Rectal smooth muscle tissue (tissue), 1 donor: Measurements from ENCODE around the gene TUG1.

Experiments used
- H3K27ac ChIP-seq: one replicate; pipeline ENCODE4 v1.7.0; 2013; ENCODE audit warnings: low read depth, low read length, inconsistent platforms
- H3K27me3 ChIP-seq: one replicate; pipeline ENCODE4 v1.7.0; 2013; ENCODE audit warnings: low read length; ENCODE audit not compliant: control insufficient read depth, insufficient read depth
- H3K36me3 ChIP-seq: one replicate; pipeline ENCODE4 v1.7.0; 2013; ENCODE audit warnings: low read length; ENCODE audit not compliant: control insufficient read depth, insufficient read depth
- H3K4me1 ChIP-seq: one replicate; pipeline ENCODE4 v1.7.0; 2013; ENCODE audit warnings: low read length; ENCODE audit not compliant: control insufficient read depth, insufficient read depth
- H3K4me3 ChIP-seq: one replicate; pipeline ENCODE4 v1.7.0; 2013; ENCODE audit warnings: low read length
- H3K9ac ChIP-seq: one replicate; pipeline ENCODE4 v1.7.0; 2013; ENCODE audit warnings: low read length

Gene TUG1

GRCh38 chr22:30985561-30986208 lies 16.6 kb downstream of the TUG1 start:
- H3K27me3 ChIP-seq = no peaks in the 10 kb centered on the region
- no peak overlapping the region for H3K27ac ChIP-seq
- H3K9ac ChIP-seq = no peak overlapping the region
- no peaks in the 10 kb centered on the region for H3K4me1 ChIP-seq
- H3K4me3 ChIP-seq = no peak overlapping the region
- no peaks in the 10 kb centered on the region for H3K36me3 ChIP-seq

GRCh38 chr22:30989474-30989873 lies 20.4 kb downstream of the TUG1 start:
- H3K27me3 ChIP-seq = no peaks in the 10 kb centered on the region
- H3K36me3 ChIP-seq = no peaks in the 10 kb centered on the region
- no peak overlapping the region for H3K27ac ChIP-seq
- no peak overlapping the region for H3K9ac ChIP-seq
- H3K4me3 ChIP-seq = no peak overlapping the region
- H3K4me1 ChIP-seq = no peaks in the 10 kb centered on the region

GRCh38 chr22:30990690-30991089 lies 21.6 kb downstream of the TUG1 start:
- Histone ChIP-seq H3K4me1 (no peaks in the 10 kb centered on the region), H3K4me3 (no peak overlapping the region), H3K36me3 (no peaks in the 10 kb centered on the region), H3K27ac (no peak overlapping the region), H3K9ac (no peak overlapping the region), H3K27me3 (no peaks in the 10 kb centered on the region)

DNA sequence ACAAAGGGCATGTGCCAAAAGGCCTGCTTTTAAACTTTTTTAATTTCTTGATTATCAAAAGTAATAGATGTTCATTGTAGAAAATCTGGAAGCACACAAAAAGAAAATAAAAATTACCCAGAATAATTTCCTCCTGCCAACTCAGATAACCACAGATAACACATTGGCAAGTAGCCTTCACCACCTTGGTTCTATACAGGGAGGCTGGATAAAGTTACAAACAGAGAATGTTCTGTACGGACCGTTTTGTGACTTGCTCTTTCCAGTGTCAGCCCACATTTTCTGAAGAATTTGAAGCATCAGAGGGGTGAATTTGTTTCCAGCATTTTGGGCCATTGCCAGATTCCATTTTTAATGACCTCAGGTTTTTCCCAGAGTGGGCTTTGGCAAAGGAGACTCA lies 23.5 kb downstream of the TUG1 start:
- no peak overlapping the region for H3K4me3 ChIP-seq
- H3K36me3 ChIP-seq = no peaks in the 10 kb centered on the region
- no peak overlapping the region for H3K27ac ChIP-seq
- H3K9ac ChIP-seq = no peak overlapping the region
- no peaks in the 10 kb centered on the region for H3K27me3 ChIP-seq
- H3K4me1 ChIP-seq = no peaks in the 10 kb centered on the region

DNA sequence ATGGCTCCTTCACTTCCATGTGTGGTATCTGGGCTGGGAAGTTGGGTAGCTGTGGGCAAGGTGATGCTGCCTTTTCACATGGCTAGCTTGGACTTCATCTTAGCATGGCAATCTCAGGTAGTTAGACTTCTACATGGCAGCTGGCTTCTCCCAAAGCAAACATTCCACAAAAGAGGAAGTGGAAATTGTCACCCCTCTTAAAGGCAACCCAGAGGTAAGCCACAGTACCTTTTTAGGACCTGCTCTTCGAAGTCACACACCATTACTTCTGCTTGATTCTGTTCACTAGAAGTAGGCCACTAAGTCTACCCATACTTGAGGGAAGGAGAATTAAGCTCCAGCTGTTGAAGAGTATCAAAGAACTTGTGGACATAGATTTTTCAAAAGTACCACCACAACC lies 25.9 kb downstream of the TUG1 start:
- Histone ChIP-seq H3K27ac (no peak overlapping the region), H3K36me3 (no peaks in the 10 kb centered on the region)

GRCh38 chr22:30996462-30996861 lies 27.4 kb downstream of the TUG1 start:
- Histone ChIP-seq H3K9ac (no peak overlapping the region), H3K36me3 (no peaks in the 10 kb centered on the region), H3K27me3 (no peaks in the 10 kb centered on the region), H3K4me1 (no peaks in the 10 kb centered on the region), H3K4me3 (no peak overlapping the region), H3K27ac (no peak overlapping the region)

More for the DNA sequence above, 25.9 kb downstream of the TUG1 start:
- Histone ChIP-seq H3K9ac (no peak overlapping the region), H3K4me1 (no peaks in the 10 kb centered on the region), H3K27me3 (no peaks in the 10 kb centered on the region), H3K4me3 (no peak overlapping the region)

- H3K4me1 ChIP-seq = no peaks in the 10 kb centered on the region
- peaks cover 5% of the 10 kb centered on the region for H3K27me3 ChIP-seq
- no peaks in the 10 kb centered on the region for H3K36me3 ChIP-seq
- no peak overlapping the region for H3K4me3 ChIP-seq
- no peak overlapping the region for H3K27ac ChIP-seq
- H3K9ac ChIP-seq = no peak overlapping the region
Measured at GRCh38 chr22:30998329-30998728, 29.3 kb downstream of the TUG1 start.

DNA sequence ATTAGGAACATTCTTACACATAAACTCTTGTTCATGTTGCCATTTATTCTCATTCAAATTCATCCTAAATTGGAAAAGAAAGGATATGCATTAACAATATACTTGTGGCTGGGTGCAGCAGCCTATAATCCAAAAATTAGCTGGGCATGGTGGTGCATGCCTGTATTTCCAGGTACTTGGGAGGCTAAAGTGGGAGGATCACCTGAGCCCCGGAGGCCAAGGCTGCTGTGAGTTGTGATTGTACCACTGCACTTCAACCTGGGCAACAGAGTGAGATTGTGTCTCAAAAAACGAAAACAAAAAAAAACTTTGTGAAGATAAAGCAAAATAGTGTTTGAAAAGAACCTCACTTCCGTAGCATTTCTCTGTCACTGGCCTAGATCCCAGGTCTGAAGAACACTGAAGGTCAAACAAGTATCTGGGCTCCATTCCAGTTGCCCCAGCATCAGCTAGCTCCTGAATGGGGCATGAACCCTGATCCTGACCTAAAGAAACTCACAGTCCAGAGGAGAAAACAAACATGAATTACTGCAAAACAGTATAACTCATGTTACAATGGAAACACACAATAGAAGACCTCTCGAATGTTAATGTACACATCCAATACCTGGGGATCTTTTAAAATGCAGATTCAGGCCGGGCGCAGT lies 32.2 kb downstream of the TUG1 start:
- Histone ChIP-seq H3K9ac (no peak overlapping the region), H3K36me3 (no peaks in the 10 kb centered on the region), H3K27me3 (peaks cover 5% of the 10 kb centered on the region), H3K4me1 (no peaks in the 10 kb centered on the region), H3K27ac (no peak overlapping the region), H3K4me3 (no peak overlapping the region)

GRCh38 chr22:31005535-31005934 lies 36.5 kb downstream of the TUG1 start:
- no peaks in the 10 kb centered on the region for H3K36me3 ChIP-seq
- H3K27ac ChIP-seq = no peak overlapping the region
- no peaks in the 10 kb centered on the region for H3K4me1 ChIP-seq
- peaks cover 5% of the 10 kb centered on the region for H3K27me3 ChIP-seq
- H3K9ac ChIP-seq = no peak overlapping the region
- no peak overlapping the region for H3K4me3 ChIP-seq

- H3K9ac ChIP-seq = no peak overlapping the region
- H3K36me3 ChIP-seq = no peaks in the 10 kb centered on the region
- no peaks in the 10 kb centered on the region for H3K27me3 ChIP-seq
- no peak overlapping the region for H3K27ac ChIP-seq
- H3K4me3 ChIP-seq = no peak overlapping the region
- no peaks in the 10 kb centered on the region for H3K4me1 ChIP-seq
Measured at GRCh38 chr22:31019191-31019930, 50.3 kb downstream of the TUG1 start.

DNA sequence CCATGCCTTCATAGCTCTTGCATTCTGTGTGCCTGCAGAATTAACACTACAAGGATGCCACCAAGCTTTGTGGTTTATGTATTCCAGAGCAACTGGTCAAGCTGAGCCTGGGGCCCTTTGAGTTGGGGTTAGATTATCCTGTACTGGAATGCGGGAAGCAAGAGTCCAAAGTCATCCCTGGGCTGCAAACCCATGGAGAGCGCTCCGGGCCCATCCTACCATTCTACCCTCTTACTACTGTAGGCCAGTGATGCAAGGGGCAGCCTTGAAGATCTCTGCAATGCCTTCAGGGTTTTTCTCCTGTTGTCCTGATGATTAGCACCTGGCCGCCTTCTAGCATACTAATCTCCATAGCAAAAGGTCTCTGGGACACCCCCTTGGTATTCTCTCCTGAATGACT lies 51.3 kb downstream of the TUG1 start:
- Histone ChIP-seq H3K27ac (no peak overlapping the region), H3K27me3 (no peaks in the 10 kb centered on the region), H3K9ac (no peak overlapping the region), H3K36me3 (no peaks in the 10 kb centered on the region), H3K4me1 (no peaks in the 10 kb centered on the region), H3K4me3 (no peak overlapping the region)

- H3K9ac ChIP-seq = no peak overlapping the region
- H3K4me3 ChIP-seq = no peak overlapping the region
- no peaks in the 10 kb centered on the region for H3K27me3 ChIP-seq
- H3K4me1 ChIP-seq = no peaks in the 10 kb centered on the region
- H3K27ac ChIP-seq = no peak overlapping the region
- no peaks in the 10 kb centered on the region for H3K36me3 ChIP-seq
Measured at GRCh38 chr22:31022516-31022915, 53.5 kb downstream of the TUG1 start.
